H7 (cell line): ENCODE measurements around the gene GNAZ. TPM values are rescaled to one million over a fixed set of nuclear protein-coding genes. Genes with fewer than 3 reads are reported as not detected.

Experiments
- DNase-seq: peaks from one replicate; pipeline ENCODE4 v3.0.0; 2012
- H3K27me3 ChIP-seq: 2 replicates; pipeline ENCODE4 v1.6.0; 2011; ENCODE audit warnings: mild to moderate bottlenecking, low read length; ENCODE audit not compliant: control insufficient read depth, insufficient read depth
- H3K36me3 ChIP-seq: replicated peaks from 2 replicates; pipeline ENCODE4 v1.5.1; 2011; ENCODE audit warnings: low read length; ENCODE audit not compliant: control insufficient read depth, insufficient read depth
- H3K4me3 ChIP-seq: 2 replicates; pipeline ENCODE4 v1.5.1; 2011; ENCODE audit warnings: low read depth, mild to moderate bottlenecking, control low read depth, low read length, moderate library complexity; ENCODE audit not compliant: insufficient read depth
- total RNA-seq: library from RNA; depleted of rRNA; stranded (reverse); fragments of >200 nt; shearing (Covaris generic); gene quantifications from 2 replicates; pipeline ENCODE4 v1.2.3, GENCODE V29; 2014

Gene GNAZ
- total RNA-seq, 1 experiment from 2014 or later, result 18.0 TPM

DNA sequence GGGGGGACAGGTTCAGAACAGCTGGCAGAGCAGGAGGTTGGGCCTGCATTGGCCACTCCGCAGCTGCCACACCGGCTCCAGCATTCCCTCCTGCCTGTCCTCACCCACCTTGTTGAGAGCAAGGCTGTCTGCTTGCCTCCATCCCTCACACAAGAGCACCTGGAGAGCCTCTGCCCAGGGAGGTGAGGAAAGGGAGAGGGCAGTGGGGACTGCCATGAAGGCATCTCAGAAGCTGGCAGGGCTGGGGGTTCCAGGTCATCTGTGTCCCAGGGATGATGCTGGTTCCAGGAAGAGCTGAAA lies 44.4 kb downstream of the GNAZ start:
- Histone ChIP-seq H3K4me3 (no peak overlapping the region), H3K36me3 (no peaks in the 10 kb centered on the region), H3K27me3 (no peaks in the 10 kb centered on the region)
- no peak for DNase-seq

DNA sequence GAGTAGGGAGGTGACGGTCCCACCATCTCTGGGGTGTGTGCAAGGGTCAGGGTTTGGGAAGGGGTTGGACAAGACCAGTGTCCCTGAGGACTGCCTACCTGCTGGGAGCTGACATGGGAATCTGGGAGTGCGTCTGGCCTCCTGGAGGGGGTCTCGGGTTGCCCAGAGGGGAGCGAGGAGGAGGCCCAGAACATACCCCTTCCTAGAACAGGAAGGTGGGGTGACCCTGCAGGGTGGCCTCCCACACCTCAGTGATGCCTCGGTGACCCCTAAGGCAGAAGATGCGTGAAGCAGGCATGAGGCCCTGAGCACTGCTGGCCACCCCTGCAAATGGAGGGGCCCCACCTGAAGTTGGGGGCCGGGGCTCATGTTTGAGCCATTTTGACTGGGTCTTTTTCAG lies 45.0 kb downstream of the GNAZ start:
- Histone ChIP-seq H3K27me3 (no peaks in the 10 kb centered on the region), H3K36me3 (no peaks in the 10 kb centered on the region), H3K4me3 (no peak overlapping the region)
- no peak for DNase-seq

DNA sequence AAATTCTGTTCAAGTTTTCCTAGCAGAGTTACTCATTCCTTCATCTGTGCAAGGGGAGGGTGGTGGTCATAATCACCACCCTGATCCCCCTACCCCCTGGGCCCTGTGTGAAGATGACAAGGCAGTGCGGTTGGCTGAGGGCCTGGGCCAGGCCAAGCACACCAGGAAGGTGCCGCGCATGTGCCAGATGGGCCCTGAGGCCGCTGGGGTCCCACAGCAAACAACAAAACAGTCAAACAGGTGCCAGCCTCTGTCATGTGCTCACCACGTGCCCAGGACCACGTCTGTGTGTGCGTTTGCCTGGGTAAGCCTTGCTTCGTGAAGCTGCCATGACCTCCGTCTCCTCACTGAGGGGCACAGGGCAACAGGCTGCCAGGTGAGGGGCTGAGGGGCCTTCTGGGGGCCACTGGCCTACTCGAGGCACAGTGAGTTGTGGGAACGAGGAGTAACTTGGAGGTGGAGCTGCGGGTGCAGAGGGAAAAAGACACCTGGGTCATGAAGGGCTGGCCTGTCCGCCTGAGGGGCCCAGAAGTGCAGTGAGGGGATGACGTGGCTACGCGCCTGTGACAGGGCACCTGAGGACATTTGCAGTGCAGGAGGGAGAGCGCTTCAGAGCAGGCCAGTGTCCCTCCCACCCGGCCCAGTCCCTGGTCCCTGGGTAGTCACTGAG lies 45.6 kb downstream of the GNAZ start:
- Histone ChIP-seq H3K4me3 (no peak overlapping the region), H3K27me3 (no peaks in the 10 kb centered on the region), H3K36me3 (no peaks in the 10 kb centered on the region)
- DNase-seq, result no peak

DNA sequence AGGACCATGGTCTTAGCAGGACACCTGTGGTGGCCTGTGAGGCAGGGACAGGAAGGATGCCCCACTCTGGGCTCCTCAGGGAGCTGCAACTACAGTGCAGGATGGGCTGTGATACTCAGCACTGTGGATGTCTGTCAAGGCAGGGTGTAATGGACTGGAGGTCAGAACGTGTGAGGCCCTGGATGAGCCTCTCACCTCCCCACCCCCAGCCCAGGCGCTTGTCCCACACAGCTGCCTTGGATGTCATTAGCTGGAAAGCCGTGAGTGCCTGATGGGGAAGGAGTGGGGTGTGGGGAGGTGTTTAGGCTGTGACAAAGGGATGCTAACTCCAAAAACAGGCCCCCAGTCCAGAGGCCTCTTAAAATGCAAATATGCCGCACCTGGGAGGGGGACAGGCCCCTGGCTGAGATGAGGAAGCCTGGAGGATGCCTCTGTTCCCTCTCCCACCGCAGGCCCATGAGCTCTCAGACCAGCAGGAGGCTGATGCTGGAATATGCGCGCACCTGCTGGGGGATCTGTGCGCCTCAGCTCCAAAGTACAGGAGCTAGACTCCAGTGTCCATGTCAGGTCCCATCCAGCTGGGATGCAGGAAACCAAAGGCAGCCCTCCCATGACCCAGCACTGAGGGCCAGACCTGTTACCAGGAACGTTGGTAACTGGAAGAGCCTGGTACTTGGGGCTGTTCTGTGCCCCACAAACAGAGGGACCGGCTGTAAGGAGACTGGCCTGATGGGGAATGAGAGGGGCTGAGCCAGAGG lies 46.4 kb downstream of the GNAZ start:
- no peak overlapping the region for H3K4me3 ChIP-seq
- no peaks in the 10 kb centered on the region for H3K27me3 ChIP-seq
- DNase-seq, result no peak
- no peaks in the 10 kb centered on the region for H3K36me3 ChIP-seq

DNA sequence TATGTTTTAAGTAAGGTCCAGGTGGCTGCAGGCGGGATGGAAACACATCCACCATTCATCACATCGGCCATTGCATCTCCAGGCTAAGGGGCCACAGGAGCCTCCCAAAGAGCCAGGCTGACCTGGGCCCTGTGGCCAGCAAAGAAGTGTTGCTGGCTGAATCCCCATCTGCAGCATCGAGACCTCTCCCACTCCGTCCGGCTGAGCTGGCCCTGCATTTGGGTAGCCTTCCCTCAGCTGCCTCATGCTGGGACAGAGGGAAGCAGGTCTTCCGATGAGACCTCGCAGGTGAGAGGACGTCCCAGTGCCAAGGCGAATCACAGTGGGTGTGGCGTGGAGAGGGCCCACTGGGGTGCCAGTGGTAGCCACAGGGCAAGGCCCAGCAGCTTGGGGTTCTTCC lies 47.0 kb downstream of the GNAZ start:
- Histone ChIP-seq H3K36me3 (no peaks in the 10 kb centered on the region), H3K4me3 (no peak overlapping the region)
- DNase-seq, result no peak

DNA sequence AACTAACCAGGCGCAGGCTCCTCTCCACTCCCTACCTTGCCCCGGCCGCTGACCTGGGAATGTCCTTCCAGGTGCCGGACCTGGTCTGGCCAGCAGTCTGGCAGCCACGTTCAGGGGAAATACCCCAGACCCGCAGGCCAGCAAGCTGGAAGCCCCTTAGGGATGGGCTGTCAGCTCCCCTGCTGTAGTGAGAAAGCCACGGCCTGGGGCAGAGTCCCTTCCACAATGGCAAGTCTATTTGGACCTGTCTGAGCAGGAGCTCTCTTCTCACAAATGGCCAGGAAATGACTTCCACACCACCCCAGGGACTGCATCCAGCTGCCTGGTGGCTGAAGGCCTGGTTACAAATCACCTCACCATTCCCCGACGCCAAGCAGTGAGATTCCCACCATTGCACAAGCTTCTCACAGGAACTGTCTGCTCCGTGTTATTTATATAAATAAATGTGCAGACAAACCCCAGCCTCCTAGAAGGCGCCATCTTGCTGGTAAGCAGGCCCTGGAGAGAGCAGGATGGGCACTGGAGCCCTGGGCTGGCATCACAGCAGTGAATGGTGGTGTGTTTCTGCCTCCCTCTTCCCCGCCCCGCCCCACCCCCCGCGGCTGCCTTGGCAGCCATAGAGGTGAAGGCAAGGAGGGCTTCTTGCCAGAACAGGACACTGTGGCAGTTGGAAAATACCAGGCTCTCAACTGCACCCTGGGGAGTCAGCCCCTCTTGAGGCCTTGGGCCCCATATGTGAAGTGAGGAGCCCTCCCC lies 47.8 kb downstream of the GNAZ start:
- no peak for DNase-seq
- Histone ChIP-seq H3K4me3 (no peak overlapping the region), H3K36me3 (no peaks in the 10 kb centered on the region), H3K27me3 (no peaks in the 10 kb centered on the region)

More for the DNA sequence above, 47.0 kb downstream of the GNAZ start:
- H3K27me3 ChIP-seq, result no peaks in the 10 kb centered on the region

DNA sequence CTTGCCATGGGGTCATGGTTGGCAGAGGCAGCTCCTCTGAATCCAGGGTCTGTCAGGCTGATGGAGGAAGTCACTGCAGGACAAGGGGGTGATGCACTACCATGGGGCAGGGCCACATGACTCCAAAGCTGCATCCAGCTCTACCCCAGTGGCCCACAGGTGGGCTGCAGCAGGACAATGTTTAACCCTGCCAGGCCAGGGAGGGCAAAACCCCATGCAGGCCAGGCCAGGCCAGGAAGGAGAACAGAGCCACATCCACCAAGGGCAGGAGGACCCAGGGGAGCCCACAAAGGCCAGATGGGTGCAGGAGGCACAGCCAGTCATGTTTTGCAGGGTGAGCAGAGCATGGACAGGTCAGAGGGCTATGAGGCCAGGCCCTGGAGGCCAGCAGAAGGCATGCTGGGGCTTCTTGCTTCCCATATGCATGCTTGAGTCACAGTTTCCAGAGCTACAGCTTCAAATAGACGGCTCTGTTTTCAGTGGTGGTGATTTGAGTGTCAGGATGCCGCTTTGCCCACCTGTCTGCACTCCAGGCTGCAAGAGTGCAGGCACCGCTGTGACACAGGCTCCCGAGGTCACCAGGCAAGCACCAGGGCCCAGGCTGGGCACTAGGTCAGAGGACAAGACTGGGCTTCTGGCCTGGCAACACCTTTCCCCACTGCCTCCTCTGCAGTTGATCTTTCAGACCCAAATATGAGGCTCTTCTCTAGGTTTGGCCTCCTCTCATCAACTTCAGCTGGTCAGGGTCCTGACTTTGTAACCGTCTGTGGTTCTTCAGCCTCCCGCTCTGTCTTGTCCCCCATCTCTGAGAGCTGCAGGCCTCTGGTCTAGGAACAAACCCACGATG lies 48.6 kb downstream of the GNAZ start:
- H3K27me3 ChIP-seq, result no peaks in the 10 kb centered on the region
- DNase-seq, result no peak
- no peaks in the 10 kb centered on the region for H3K36me3 ChIP-seq
- no peak overlapping the region for H3K4me3 ChIP-seq

DNA sequence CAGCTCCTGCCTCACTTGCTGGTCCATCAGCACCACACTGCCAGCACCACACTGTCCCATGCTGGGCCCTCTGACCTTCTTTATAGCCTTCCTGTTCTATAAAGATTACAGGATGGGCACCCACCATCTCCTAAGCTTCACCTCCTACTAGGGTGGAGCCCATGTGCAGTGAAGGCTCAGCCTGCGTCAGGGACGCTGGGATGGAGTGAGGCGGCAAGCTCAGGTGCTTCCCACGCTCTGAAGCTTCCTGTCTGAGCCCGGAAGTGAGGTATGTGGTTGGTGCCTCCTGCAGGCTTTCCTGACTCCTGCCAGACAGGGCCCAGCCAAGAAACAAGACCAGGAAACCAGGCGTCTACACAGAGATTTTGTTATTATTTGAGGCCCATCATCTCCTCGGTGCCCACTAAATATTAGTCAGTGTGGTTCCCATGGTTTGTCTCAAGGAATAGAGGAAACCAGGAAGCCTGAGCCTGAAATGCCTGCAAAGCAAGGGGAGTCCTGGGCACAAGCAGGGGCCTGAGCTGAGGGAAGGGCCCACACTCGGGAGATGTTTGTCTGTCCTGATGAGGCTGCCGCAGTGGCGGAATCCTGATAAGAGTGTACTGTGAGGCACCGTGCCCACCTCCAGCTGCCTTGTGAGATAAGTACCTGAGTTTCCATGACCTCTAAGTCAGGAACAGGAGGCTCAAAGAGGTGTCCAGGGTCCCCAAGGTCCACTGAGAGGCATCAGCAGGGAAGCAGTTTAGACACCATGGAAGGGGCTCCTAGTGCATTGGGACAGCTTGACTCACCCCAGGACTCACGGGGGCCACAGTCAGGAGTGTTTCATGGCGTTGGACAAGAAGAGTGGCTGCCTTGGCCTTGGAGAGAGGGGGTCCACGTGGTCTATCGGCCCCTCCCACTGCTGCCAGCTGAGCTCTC lies 49.4 kb downstream of the GNAZ start:
- peak; percentile 72 for DNase-seq
- Histone ChIP-seq H3K27me3 (no peaks in the 10 kb centered on the region), H3K36me3 (no peaks in the 10 kb centered on the region), H3K4me3 (no peak overlapping the region)

- H3K4me3 ChIP-seq, result no peak overlapping the region
- no peaks in the 10 kb centered on the region for H3K36me3 ChIP-seq
- H3K27me3 ChIP-seq, result no peaks in the 10 kb centered on the region
- no peak for DNase-seq
Measured at GRCh38 chr22:23120415-23120899, 50.1 kb downstream of the GNAZ start.

DNA sequence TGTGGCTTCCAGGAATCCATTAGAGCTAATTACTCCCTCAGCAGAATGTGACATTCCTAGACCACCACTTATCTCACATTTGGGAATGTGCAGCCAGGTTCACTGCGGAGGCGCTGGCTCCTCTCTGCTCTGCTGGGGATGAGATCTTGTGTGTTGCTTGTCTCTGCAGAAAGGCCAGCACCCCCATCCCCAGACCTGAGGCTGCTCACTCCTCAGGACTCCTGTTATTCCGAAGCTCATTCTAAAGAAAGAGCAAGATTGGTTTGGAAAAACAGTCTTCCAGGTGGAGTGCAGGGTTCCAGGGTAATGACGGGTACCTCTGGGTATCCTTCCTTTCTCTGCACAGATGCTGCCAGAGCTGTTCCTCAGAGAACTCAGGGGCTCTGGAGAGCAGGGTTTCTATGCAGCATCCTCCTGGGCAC lies 50.7 kb downstream of the GNAZ start:
- no peaks in the 10 kb centered on the region for H3K36me3 ChIP-seq
- H3K4me3 ChIP-seq, result no peak overlapping the region
- DNase-seq, result no peak
- H3K27me3 ChIP-seq, result no peaks in the 10 kb centered on the region

- H3K36me3 ChIP-seq, result no peaks in the 10 kb centered on the region
- no peak overlapping the region for H3K4me3 ChIP-seq
- no peaks in the 10 kb centered on the region for H3K27me3 ChIP-seq
- DNase-seq, result no peak
Measured at GRCh38 chr22:23121424-23121823, 51.1 kb downstream of the GNAZ start.

GRCh38 chr22:23122216-23122957 lies 52.1 kb downstream of the GNAZ start:
- no peaks in the 10 kb centered on the region for H3K36me3 ChIP-seq
- no peaks in the 10 kb centered on the region for H3K27me3 ChIP-seq
- DNase-seq, result no peak
- no peak overlapping the region for H3K4me3 ChIP-seq
